Liver (tissue), 3 donors: ENCODE results near the gene SPG21.

ENCODE experiments used
- ATF3 ChIP-seq: IDR thresholded peaks from 2 replicates; pipeline ENCODE4 v1.6.1; 2016; ENCODE audit warnings: antibody characterized with exemption
- JUND ChIP-seq, 2 donors: IDR thresholded peaks; 2 replicates each; pipeline ENCODE4 v1.6.1; 2016; ENCODE audit warnings: antibody characterized with exemption in 2 of 2
- RAD21 ChIP-seq, 2 donors: IDR thresholded peaks; 2 replicates each; pipeline ENCODE4 v1.6.1; 2016; ENCODE audit warnings: antibody characterized with exemption in 2 of 2, mild to moderate bottlenecking in 2 of 2
- REST ChIP-seq: IDR thresholded peaks from 2 replicates; pipeline ENCODE4 v1.6.1; 2016; ENCODE audit warnings: antibody characterized with exemption, mild to moderate bottlenecking
- SP1 ChIP-seq: IDR thresholded peaks from 2 replicates; pipeline ENCODE4 v1.6.1; 2018; ENCODE audit warnings: antibody characterized with exemption, mild to moderate bottlenecking
- TAF1 ChIP-seq: conservative IDR thresholded peaks from 2 replicates; pipeline ENCODE4 v1.6.1; 2016; ENCODE audit warnings: antibody characterized with exemption, mild to moderate bottlenecking
- TF ChIP-seq, protein P1 (sequence below): fragments of 150-350 bp; IDR thresholded peaks from 2 replicates; pipeline ENCODE4 v1.5.1; 2017; ENCODE audit warnings: improper control_type of control experiment, low read depth, low read length; ENCODE audit not compliant: missing input control
- TF ChIP-seq, protein P2 (sequence below): IDR thresholded peaks from 2 replicates; pipeline ENCODE4 v1.6.1; 2016; ENCODE audit warnings: antibody characterized with exemption
- donor health status: healthy.
- donor health status: healthy.

DNA sequence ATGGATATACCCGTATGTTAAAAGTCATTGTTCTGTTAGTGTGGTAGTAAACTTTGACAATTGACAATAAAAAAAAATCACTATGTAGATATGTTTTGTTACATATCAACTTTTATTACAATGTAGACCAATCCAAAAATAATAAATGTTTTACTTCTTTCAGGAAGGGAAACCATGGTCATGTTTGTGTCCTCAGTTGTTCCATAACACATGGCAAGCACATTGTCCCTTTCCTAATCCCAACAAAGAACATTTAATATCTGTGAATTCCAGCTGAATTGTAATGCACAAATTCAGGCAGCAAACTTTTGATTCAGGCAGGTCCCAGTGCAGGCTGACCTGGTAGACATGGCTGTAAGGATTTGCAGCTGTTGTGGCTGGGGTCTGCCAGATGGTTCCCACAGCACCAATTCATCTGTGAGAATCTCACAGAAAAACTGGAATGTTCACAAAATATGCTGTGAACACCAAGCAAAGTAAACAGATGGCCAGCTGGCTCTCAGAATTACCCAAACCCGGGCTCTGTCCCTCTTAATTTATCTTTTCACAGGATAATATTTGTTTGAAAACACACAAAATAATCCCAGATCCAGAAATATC lies 1.9 kb upstream of the SPG21 start:
- TF ChIP-seq, protein P1, sequence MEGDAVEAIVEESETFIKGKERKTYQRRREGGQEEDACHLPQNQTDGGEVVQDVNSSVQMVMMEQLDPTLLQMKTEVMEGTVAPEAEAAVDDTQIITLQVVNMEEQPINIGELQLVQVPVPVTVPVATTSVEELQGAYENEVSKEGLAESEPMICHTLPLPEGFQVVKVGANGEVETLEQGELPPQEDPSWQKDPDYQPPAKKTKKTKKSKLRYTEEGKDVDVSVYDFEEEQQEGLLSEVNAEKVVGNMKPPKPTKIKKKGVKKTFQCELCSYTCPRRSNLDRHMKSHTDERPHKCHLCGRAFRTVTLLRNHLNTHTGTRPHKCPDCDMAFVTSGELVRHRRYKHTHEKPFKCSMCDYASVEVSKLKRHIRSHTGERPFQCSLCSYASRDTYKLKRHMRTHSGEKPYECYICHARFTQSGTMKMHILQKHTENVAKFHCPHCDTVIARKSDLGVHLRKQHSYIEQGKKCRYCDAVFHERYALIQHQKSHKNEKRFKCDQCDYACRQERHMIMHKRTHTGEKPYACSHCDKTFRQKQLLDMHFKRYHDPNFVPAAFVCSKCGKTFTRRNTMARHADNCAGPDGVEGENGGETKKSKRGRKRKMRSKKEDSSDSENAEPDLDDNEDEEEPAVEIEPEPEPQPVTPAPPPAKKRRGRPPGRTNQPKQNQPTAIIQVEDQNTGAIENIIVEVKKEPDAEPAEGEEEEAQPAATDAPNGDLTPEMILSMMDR = no peak
- TF ChIP-seq SP1 (no peak), ATF3 (no peak), TAF1 (no peak), JUND (IDR thresholded peaks at IDR 0.05) (no peak), RAD21 (IDR thresholded peaks at IDR 0.05) (no peak), REST (no peak)
- TF ChIP-seq, protein P2, sequence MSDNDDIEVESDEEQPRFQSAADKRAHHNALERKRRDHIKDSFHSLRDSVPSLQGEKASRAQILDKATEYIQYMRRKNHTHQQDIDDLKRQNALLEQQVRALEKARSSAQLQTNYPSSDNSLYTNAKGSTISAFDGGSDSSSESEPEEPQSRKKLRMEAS = no peak
